NB4 (cell line): Measurements from ENCODE around the gene ADARB2.

Experiments used
- CTCF ChIP-seq: IDR thresholded peaks from one replicate; pipeline ENCODE4 v1.5.1; 2012; ENCODE audit warnings: low read depth, low read length
- MYC ChIP-seq: IDR thresholded peaks from 2 replicates; pipeline ENCODE4 v1.6.1; 2011; ENCODE audit warnings: low read depth, low read length
- POLR2A ChIP-seq: IDR thresholded peaks from 2 replicates; pipeline ENCODE4 v1.6.1; 2011; ENCODE audit warnings: mild to moderate bottlenecking; ENCODE audit not compliant: insufficient read length; ENCODE audit errors: extremely low read depth

GRCh38 chr10:1204434-1205326 lies 532.6 kb downstream of the ADARB2 start:
- TF ChIP-seq CTCF (no peak), POLR2A (no peak), MYC (no peak)
